ENCODE results near the gene RBMS2. TPM values are rescaled to one million over a fixed set of nuclear protein-coding genes. Genes with fewer than 3 reads are reported as not detected.

Gene RBMS2
- 46.4 and 61.6 TPM in 2 replicates for polyA plus RNA-seq (2011; rRNA removed)
- 17.7 and 27.3 TPM in 2 replicates for polyA plus RNA-seq (2012; cell fraction: cytosol; rRNA removed)
- polyA plus RNA-seq (2012; cell fraction: nucleus; rRNA removed) = 19.4 and 20.9 TPM in 2 replicates
- polyA plus RNA-seq (2017; fragmentation: RNase III; extraction: RNeasy Plus Mini Kit Qiagen cat#74134 plus additional on column Dnase treatment) = 13.3 to 16.5 TPM (median 15.1 TPM) in 3 replicates
- 81.1 and 121 TPM in 2 replicates for polyA minus RNA-seq (2011; rRNA and poly(A)+ RNA removed)

DNA sequence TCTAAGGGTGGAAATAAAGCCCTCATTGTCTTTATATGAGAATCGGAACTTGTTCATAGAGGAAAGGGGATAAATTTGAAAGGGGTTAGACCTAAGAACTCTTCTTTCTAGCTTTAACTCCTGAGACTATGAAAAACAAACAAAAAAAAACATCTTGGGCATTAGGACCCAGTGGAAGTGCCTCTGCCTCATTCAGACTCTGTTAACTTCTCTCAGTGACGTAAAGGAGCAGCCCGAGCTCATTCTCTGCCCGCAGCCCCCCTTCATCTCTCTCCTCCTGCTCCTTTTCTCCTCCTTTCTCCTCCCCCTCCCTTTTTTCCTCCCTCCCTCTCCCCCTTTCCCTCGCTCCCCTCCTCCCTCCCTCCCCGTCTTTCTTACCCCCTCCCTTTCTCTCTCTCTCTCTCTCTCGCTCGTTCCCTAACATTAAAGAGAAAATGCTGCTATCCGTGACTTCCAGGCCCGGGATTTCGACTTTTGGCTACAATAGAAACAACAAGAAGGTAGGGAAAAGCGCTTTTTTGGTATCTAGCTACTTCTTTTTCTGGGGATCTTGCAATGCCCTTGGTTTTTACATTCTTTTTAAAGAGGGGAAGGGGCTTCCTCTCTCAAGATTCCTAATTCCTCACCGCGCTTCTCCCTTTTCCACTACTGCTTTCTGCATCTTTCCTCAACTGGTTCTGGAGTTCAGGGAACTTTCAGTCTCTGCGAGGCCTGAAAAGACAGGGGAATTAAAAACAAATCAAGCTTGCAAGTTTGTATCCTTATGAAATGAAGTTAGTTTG, at the start of gene RBMS2:
TSS of gene RBMS2 (plus strand) at position 231 of the 782 bp plus-strand sequence. CDS start at position 435, 204 bp downstream.
- Histone ChIP-seq H3K4me3 (peak within 1 kb of the TSS; percentile 66), H3K4me1 (peaks cover 70% of the 10 kb centered on the region), H3K27ac (peak within 1 kb of the TSS; percentile 87 to 89), H3K9me3 (no peaks in the 10 kb centered on the region), H3K4me2 (peak within 1 kb of the TSS; percentile 74)
- WGBS (ENCODE audit: missing lambda C conversion rate) = under 1% methylated on average over 13 of the region's 15 CpGs
- TF ChIP-seq RARB (CRISPR knock-in tag; IDR thresholded peaks at IDR 0.05) (no peak), FOXS1 (CRISPR knock-in tag; IDR thresholded peaks at IDR 0.05) (no peak), ELK1 (IDR thresholded peaks at IDR 0.05; ENCODE audit: low read depth, low read length) (no peak), FOSL2 (IDR thresholded peaks at IDR 0.05) (no peak), FOSL2 (CRISPR knock-in tag; IDR thresholded peaks at IDR 0.05) (no peak), HOXB5 (CRISPR knock-in tag; IDR thresholded peaks at IDR 0.05) (no peak), KDM1A (IDR thresholded peaks at IDR 0.05; ENCODE audit: low read depth) (peak; percentile 53; the same call in 1 of the 2 replicates), RFX5 (IDR thresholded peaks at IDR 0.05) (no peak), EHMT2 (IDR thresholded peaks at IDR 0.05; ENCODE audit: low read depth) (no peak), MAZ (IDR thresholded peaks at IDR 0.05; ENCODE audit: borderline replicate concordance, low read depth, low read length) (peak; percentile 93; the same call in 1 of the 2 replicates), RNF2 (IDR thresholded peaks at IDR 0.05; ENCODE audit: borderline replicate concordance, low read depth) (no peak), JUN (IDR thresholded peaks at IDR 0.05) (peak in 1 of 2 experiments; percentile 33; a peak in 2 of 5 replicates), EHF (CRISPR knock-in tag; IDR thresholded peaks at IDR 0.05) (no peak), PHF8 (IDR thresholded peaks at IDR 0.05; ENCODE audit: borderline replicate concordance, low read depth) (peak; percentile 33; the same call in 1 of the 2 replicates), HDAC2 (IDR thresholded peaks at IDR 0.05) (no peak), HOXB13 (CRISPR knock-in tag; IDR thresholded peaks at IDR 0.05; ENCODE audit: low read depth) (no peak)
- TF ChIP-seq, protein P1, sequence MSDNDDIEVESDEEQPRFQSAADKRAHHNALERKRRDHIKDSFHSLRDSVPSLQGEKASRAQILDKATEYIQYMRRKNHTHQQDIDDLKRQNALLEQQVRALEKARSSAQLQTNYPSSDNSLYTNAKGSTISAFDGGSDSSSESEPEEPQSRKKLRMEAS (IDR thresholded peaks at IDR 0.05) = peak; percentile 54; the same call in 1 of the 2 replicates
- TF ChIP-seq, protein P2, sequence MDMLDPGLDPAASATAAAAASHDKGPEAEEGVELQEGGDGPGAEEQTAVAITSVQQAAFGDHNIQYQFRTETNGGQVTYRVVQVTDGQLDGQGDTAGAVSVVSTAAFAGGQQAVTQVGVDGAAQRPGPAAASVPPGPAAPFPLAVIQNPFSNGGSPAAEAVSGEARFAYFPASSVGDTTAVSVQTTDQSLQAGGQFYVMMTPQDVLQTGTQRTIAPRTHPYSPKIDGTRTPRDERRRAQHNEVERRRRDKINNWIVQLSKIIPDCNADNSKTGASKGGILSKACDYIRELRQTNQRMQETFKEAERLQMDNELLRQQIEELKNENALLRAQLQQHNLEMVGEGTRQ (IDR thresholded peaks at IDR 0.05) = no peak
- TF ChIP-seq, protein P3, sequence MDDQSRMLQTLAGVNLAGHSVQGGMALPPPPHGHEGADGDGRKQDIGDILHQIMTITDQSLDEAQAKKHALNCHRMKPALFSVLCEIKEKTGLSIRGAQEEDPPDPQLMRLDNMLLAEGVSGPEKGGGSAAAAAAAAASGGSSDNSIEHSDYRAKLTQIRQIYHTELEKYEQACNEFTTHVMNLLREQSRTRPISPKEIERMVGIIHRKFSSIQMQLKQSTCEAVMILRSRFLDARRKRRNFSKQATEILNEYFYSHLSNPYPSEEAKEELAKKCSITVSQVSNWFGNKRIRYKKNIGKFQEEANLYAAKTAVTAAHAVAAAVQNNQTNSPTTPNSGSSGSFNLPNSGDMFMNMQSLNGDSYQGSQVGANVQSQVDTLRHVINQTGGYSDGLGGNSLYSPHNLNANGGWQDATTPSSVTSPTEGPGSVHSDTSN (IDR thresholded peaks at IDR 0.05) = no peak
- POLR2A ChIA-PET = interaction anchor here (0.6 to 1.6 kb wide), 10 partner anchors 9 to 188 kb away, joined by 3 to 11 read pairs (median 4); partner anchors contain the start of genes PAN2 and PTGES3
- FAIRE-seq (peak; percentile 88), ATAC-seq (peak; percentile 91 to 95), DNase-seq (ENCODE audit: low read depth in 1 of 2, low spot score in 1 of 2) (peak; percentile 81 to 96)
- CTCF ChIA-PET = interaction anchor here (0.6 to 6.1 kb wide), 14 partner anchors 8 to 204 kb away, joined by 3 to 36 read pairs (median 4); no protein-coding TSS in a partner anchor

DNA sequence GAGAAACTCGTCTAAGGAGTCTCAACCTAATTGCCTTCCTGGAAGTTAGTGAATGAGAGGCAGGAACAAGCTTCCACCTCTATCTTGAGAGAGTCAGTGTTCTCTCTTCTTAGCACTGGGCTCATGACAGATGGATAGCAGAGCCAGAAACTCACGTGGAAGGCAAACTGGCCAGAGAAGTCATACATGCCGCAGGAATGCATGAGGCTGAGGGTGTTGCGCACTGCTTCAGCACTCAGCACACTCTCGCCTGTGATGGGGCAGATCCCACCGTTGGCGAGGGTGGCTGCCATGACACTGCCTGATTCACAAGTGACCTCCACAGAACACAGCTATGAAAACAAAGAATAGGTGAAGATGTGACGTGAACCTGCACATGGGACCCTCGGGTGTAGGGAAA, 47.2 kb upstream of the RBMS2 start:
- DNase-seq (ENCODE audit: low read depth in 1 of 2, low spot score in 1 of 2) (no peak), FAIRE-seq (no peak), ATAC-seq (no peak)
- POLR2A ChIA-PET = no interaction called here
- TF ChIP-seq RAD21 (conservative IDR thresholded peaks at IDR 0.05 in 1 of 2, IDR thresholded peaks at IDR 0.05 in 1 of 2) = no peak
- TF ChIP-seq BHLHE40 (IDR thresholded peaks at IDR 0.05; ENCODE audit: low read depth, low read length) = no peak
- TF ChIP-seq POLR2A (IDR thresholded peaks at IDR 0.05; ENCODE audit: low read length) = 0 out of 2 replicates have a peak, but pooled peaks have one; percentile 19
- TF ChIP-seq SMC3 (IDR thresholded peaks at IDR 0.05) = no peak
- 89% methylated on average over 7 of the region's 9 CpGs for WGBS (ENCODE audit: missing lambda C conversion rate)
- Histone ChIP-seq H3K4me3 (no peak overlapping the region), H3K4me2 (no peak overlapping the region), H3K4me1 (peaks cover 10% of the 10 kb centered on the region; the same call in 2 of the 3 replicates), H3K27ac (no peak overlapping the region), H3K9me3 (no peaks in the 10 kb centered on the region)
- CTCF ChIA-PET = interaction anchor here (0.6 to 2.3 kb wide), 6 partner anchors 10 to 101 kb away, joined by 3 to 12 read pairs (median 4); no protein-coding TSS in a partner anchor

Measured in A549 (cell line).